ENCODE measurements around the gene CENPP. TPM values are rescaled to one million over a fixed set of nuclear protein-coding genes. Genes with fewer than 3 reads are reported as not detected.

Gene CENPP
- total RNA-seq, 1 donor from 2014 or later: 4.3 TPM

- Histone ChIP-seq H3K27me3 (ENCODE audit: low read depth) (no peaks in the 10 kb centered on the region), H3K27ac (no peak overlapping the region), H3K4me1 (no peaks in the 10 kb centered on the region), H3K36me3 (no peaks in the 10 kb centered on the region), H3K9me3 (peaks cover 21% of the 10 kb centered on the region), H3K4me3 (no peak overlapping the region)
- intact Hi-C loops (cut with DNase I): no loop called here
- no peak for ATAC-seq
- no peak for DNase-seq
- TF ChIP-seq CTCF (IDR thresholded peaks at IDR 0.05): no peak
Measured at GRCh38 chr9:92359394-92359995, 33.7 kb downstream of the CENPP start.

GRCh38 chr9:92360083-92360482 lies 34.3 kb downstream of the CENPP start:
- ATAC-seq (no peak), DNase-seq (no peak)
- Histone ChIP-seq H3K4me1 (no peaks in the 10 kb centered on the region), H3K36me3 (no peaks in the 10 kb centered on the region), H3K27ac (no peak overlapping the region), H3K4me3 (no peak overlapping the region), H3K9me3 (peaks cover 21% of the 10 kb centered on the region), H3K27me3 (ENCODE audit: low read depth) (no peaks in the 10 kb centered on the region)
- no peak for TF ChIP-seq CTCF (IDR thresholded peaks at IDR 0.05)
- intact Hi-C loops (cut with DNase I): no loop called here

- Histone ChIP-seq H3K36me3 (no peaks in the 10 kb centered on the region), H3K4me1 (no peaks in the 10 kb centered on the region), H3K27ac (no peak overlapping the region), H3K4me3 (no peak overlapping the region), H3K9me3 (peaks cover 15% of the 10 kb centered on the region), H3K27me3 (ENCODE audit: low read depth) (no peaks in the 10 kb centered on the region)
- DNase-seq (no peak), ATAC-seq (no peak)
- no peak for TF ChIP-seq CTCF (IDR thresholded peaks at IDR 0.05)
- intact Hi-C loops (cut with DNase I): no loop called here
Measured at GRCh38 chr9:92369075-92369474, 43.3 kb downstream of the CENPP start.

- H3K9me3 ChIP-seq: peaks cover 15% of the 10 kb centered on the region
- intact Hi-C loops (cut with DNase I): no loop called here
- ATAC-seq: no peak
- DNase-seq: no peak
- no peak overlapping the region for H3K27ac ChIP-seq
- H3K36me3 ChIP-seq: no peaks in the 10 kb centered on the region
- TF ChIP-seq CTCF (IDR thresholded peaks at IDR 0.05): no peak
- no peak overlapping the region for H3K4me3 ChIP-seq
- no peaks in the 10 kb centered on the region for H3K27me3 ChIP-seq (ENCODE audit: low read depth)
- H3K4me1 ChIP-seq: no peaks in the 10 kb centered on the region
Measured at GRCh38 chr9:92373167-92373566, 47.4 kb downstream of the CENPP start.

- Histone ChIP-seq H3K36me3 (no peaks in the 10 kb centered on the region), H3K4me1 (no peaks in the 10 kb centered on the region), H3K27ac (no peak overlapping the region), H3K4me3 (no peak overlapping the region), H3K27me3 (ENCODE audit: low read depth) (no peaks in the 10 kb centered on the region), H3K9me3 (peaks cover 11% of the 10 kb centered on the region)
- intact Hi-C loops (cut with DNase I): no loop called here
- ATAC-seq (no peak), DNase-seq (no peak)
- TF ChIP-seq CTCF (IDR thresholded peaks at IDR 0.05): no peak
Measured at GRCh38 chr9:92377876-92378275, 52.1 kb downstream of the CENPP start.
